HCT116 (cell line): Measurements from ENCODE around the gene ALK. TPM values are rescaled to one million over a fixed set of nuclear protein-coding genes. Genes with fewer than 3 reads are reported as not detected.

Experiments
- ATAC-seq: fragments of 200-7000 bp; cut with Tn5 transposase; 2 replicates; pipeline ENCODE4 v1.9.1; 2020; ENCODE audit warnings: mild to moderate bottlenecking, moderate library complexity
- BruUV-seq: library from RNA; stranded (reverse); fragments of 400-500 nt; replicated peaks from 2 replicates; lab custom pipeline; 2021; lab: Mats Ljungman, UMichigan
- CTCF ChIA-PET: fragments of 300-600 bp; sonication (Branson Sonifier 250); formaldehyde crosslinking; loops from one replicate; lab custom pipeline; 2021; ENCODE audit warnings: antibody characterized with exemption; lab: Charles Lee
- POLR2A ChIA-PET: fragments of 300-600, 350-600 bp; sonication (Branson Sonifier 250); formaldehyde crosslinking; loops from one replicate; lab custom pipeline; 2021; ENCODE audit warnings: antibody characterized with exemption; lab: Charles Lee
- RAD21 ChIA-PET, 2 experiments: fragments of 300-600 bp; sonication (Branson Sonifier 250); formaldehyde crosslinking; loops; one replicate each; lab custom pipeline; 2023; ENCODE audit warnings: low total read pairs in 2 of 2; ENCODE audit not compliant: uncharacterized antibody in 2 of 2, unreplicated experiment in 2 of 2, low non-redundant PET in 1 of 2; lab: Charles Lee
- DNase-seq: peaks from one replicate; pipeline ENCODE4 v3.0.0-alpha.2; 2010; ENCODE audit warnings: low read depth, low spot score
- H2AFZ ChIP-seq: fragments of 200-600 bp; shearing (Covaris generic), sonication (generic); 2 replicates; pipeline ENCODE4 v1.6.1; 2017; ENCODE audit warnings: low read depth, mixed run types, mixed read lengths, antibody characterized with exemption, low read length; ENCODE audit not compliant: poor library complexity, severe bottlenecking
- H3K27ac ChIP-seq: 2 replicates; pipeline ENCODE4 v1.5.1; 2012; ENCODE audit warnings: low read depth, low read length
- H3K27me3 ChIP-seq: fragments of 200-600 bp; sonication (generic); 2 replicates; pipeline ENCODE4 v1.6.1; 2016; ENCODE audit warnings: mixed run types, low read length, mixed read lengths; ENCODE audit not compliant: insufficient read depth
- H3K36me3 ChIP-seq, 2 experiments: fragments of 200-500 bp in 1 of 2; fragments of 200-600 bp in 1 of 2; sonication (Bioruptor generic) in 1 of 2; sonication (generic) in 1 of 2; 2 replicates each; pipeline versions ENCODE4 v1.5.1 to v1.6.1; 2014 to 2016; ENCODE audit warnings: low read length in 2 of 2, inconsistent platforms in 1 of 2, mixed read lengths in 1 of 2, mixed run types in 1 of 2; ENCODE audit not compliant: insufficient read depth in 2 of 2, control insufficient read depth in 1 of 2
- H3K4me1 ChIP-seq, 2 experiments: fragments of 200-600 bp in 1 of 2; sonication (generic) in 1 of 2; 2 replicates each; pipeline versions ENCODE4 v1.5.1 to v1.6.1; 2012 to 2017; ENCODE audit warnings: low read length in 2 of 2, inconsistent platforms in 1 of 2, mild to moderate bottlenecking in 1 of 2, mixed read lengths in 1 of 2, mixed run types in 1 of 2, moderate library complexity in 1 of 2; ENCODE audit not compliant: insufficient read depth in 2 of 2, control insufficient read depth in 1 of 2
- H3K4me2 ChIP-seq: fragments of 200-600 bp; sonication (generic); 2 replicates; pipeline ENCODE4 v1.6.1; 2017; ENCODE audit warnings: mixed run types, low read length, mixed read lengths
- H3K4me3 ChIP-seq, 2 experiments: fragments of 200-600 bp in 1 of 2; sonication (generic) in 1 of 2; replicated peaks in 1 of 2; 2 replicates each; pipeline ENCODE4 v1.5.1; 2011 to 2016; ENCODE audit warnings: low read length in 2 of 2, control low read depth in 1 of 2, low read depth in 1 of 2, mild to moderate bottlenecking in 1 of 2, mixed read lengths in 1 of 2, mixed run types in 1 of 2
- H3K79me2 ChIP-seq: fragments of 200-600 bp; sonication (generic); 2 replicates; pipeline ENCODE4 v1.6.1; 2017; ENCODE audit warnings: mild to moderate bottlenecking, mixed run types, low read length, moderate library complexity, mixed read lengths; ENCODE audit not compliant: insufficient read depth
- H3K9ac ChIP-seq: fragments of 200-600 bp; sonication (generic); 2 replicates; pipeline ENCODE4 v1.6.1; 2016; ENCODE audit warnings: low read length, mixed read lengths
- H3K9me2 ChIP-seq: fragments of 200-600 bp; sonication (generic), shearing (Covaris generic); 2 replicates; pipeline ENCODE4 v1.6.1; 2017; ENCODE audit warnings: mixed run types, mild to moderate bottlenecking, moderate library complexity; ENCODE audit not compliant: insufficient read depth
- H3K9me3 ChIP-seq, 2 experiments: fragments of 200-500 bp in 1 of 2; fragments of 200-600 bp in 1 of 2; sonication (Bioruptor generic) in 1 of 2; sonication (generic) in 1 of 2; 2 replicates each; pipeline ENCODE4 v1.6.1; 2014 to 2017; ENCODE audit warnings: low read length in 2 of 2, mixed read lengths in 2 of 2, inconsistent platforms in 1 of 2, low read depth in 1 of 2, mild to moderate bottlenecking in 1 of 2, mixed run types in 1 of 2, moderate library complexity in 1 of 2; ENCODE audit not compliant: control insufficient read depth in 1 of 2, insufficient read depth in 1 of 2
- H4K20me1 ChIP-seq: fragments of 200-600 bp; sonication (generic), shearing (Covaris generic); 2 replicates; pipeline ENCODE4 v1.6.1; 2017; ENCODE audit warnings: mixed run types, mild to moderate bottlenecking, moderate library complexity; ENCODE audit not compliant: insufficient read depth
- CBX3 ChIP-seq: IDR thresholded peaks from 2 replicates; pipeline ENCODE4 v1.6.1; 2012; ENCODE audit warnings: low read depth
- CEBPB ChIP-seq: IDR thresholded peaks from 2 replicates; pipeline ENCODE4 v1.6.1; 2012; ENCODE audit warnings: low read depth
- ELF1 ChIP-seq: IDR thresholded peaks from 2 replicates; pipeline ENCODE4 v1.6.1; 2012; ENCODE audit warnings: low read depth, borderline replicate concordance
- EZH2phosphoT487 ChIP-seq: fragments of 200-600 bp; IDR thresholded peaks from 2 replicates; pipeline ENCODE4 v1.6.1; 2018; ENCODE audit warnings: antibody characterized with exemption, borderline replicate concordance
- FOSL1 ChIP-seq: IDR thresholded peaks from 2 replicates; pipeline ENCODE4 v1.6.1; 2012; ENCODE audit warnings: low read depth
- POLR2AphosphoS5 ChIP-seq: IDR thresholded peaks from 2 replicates; pipeline ENCODE4 v1.6.1; 2011; ENCODE audit warnings: mild to moderate bottlenecking, low read depth, low read length, moderate library complexity
- RAD21 ChIP-seq: IDR thresholded peaks from 2 replicates; pipeline ENCODE4 v1.6.1; 2012; ENCODE audit warnings: low read depth, mild to moderate bottlenecking
- SIN3A ChIP-seq: IDR thresholded peaks from 2 replicates; pipeline ENCODE4 v1.6.1; 2012; ENCODE audit warnings: low read depth
- SP1 ChIP-seq: IDR thresholded peaks from 2 replicates; pipeline ENCODE4 v1.6.1; 2012; ENCODE audit warnings: low read depth
- YY1 ChIP-seq: IDR thresholded peaks from 2 replicates; pipeline ENCODE4 v1.6.1; 2011; ENCODE audit warnings: low read length, low read depth, moderate library complexity, mild to moderate bottlenecking; ENCODE audit not compliant: insufficient replicate concordance; ENCODE audit errors: extremely low read depth
- ZFX ChIP-seq: fragments of 450-650 bp; IDR thresholded peaks from 2 replicates; pipeline ENCODE4 v1.6.1; 2017
- intact Hi-C: fragments of 100-400 bp; cut with micrococcal nuclease; formaldehyde crosslinking; loops from 2 replicates; pipeline ENCODE4 v1.10.0; 2022
- total RNA-seq: library from RNA; stranded (reverse); gene quantifications from one replicate; pipeline ENCODE4 v1.2.1, GENCODE V29; 2021; ENCODE audit not compliant: unreplicated experiment
- TF ChIP-seq, protein P1 (sequence below), 3 experiments: fragments of 200-600 bp in 1 of 3; sonication (generic) in 1 of 3; IDR thresholded peaks in 2 of 3; conservative IDR thresholded peaks in 1 of 3; 2 replicates each; pipeline ENCODE4 v1.5.1; 2012 to 2017; ENCODE audit warnings: low read depth in 2 of 3, low read length in 2 of 3, antibody characterized with exemption in 1 of 3, borderline replicate concordance in 1 of 3, control low read depth in 1 of 3, mild to moderate bottlenecking in 1 of 3, mixed read lengths in 1 of 3, mixed run types in 1 of 3, moderate library complexity in 1 of 3; ENCODE audit not compliant: insufficient read depth in 1 of 3
- TF ChIP-seq, protein P2 (sequence below): IDR thresholded peaks from 2 replicates; pipeline ENCODE4 v1.6.1; 2012
- TF ChIP-seq, protein P3 (sequence below): IDR thresholded peaks from 2 replicates; pipeline ENCODE4 v1.6.1; 2012; ENCODE audit warnings: low read depth

Gene ALK
- total RNA-seq, 1 experiment from 2014 or later: not detected

DNA sequence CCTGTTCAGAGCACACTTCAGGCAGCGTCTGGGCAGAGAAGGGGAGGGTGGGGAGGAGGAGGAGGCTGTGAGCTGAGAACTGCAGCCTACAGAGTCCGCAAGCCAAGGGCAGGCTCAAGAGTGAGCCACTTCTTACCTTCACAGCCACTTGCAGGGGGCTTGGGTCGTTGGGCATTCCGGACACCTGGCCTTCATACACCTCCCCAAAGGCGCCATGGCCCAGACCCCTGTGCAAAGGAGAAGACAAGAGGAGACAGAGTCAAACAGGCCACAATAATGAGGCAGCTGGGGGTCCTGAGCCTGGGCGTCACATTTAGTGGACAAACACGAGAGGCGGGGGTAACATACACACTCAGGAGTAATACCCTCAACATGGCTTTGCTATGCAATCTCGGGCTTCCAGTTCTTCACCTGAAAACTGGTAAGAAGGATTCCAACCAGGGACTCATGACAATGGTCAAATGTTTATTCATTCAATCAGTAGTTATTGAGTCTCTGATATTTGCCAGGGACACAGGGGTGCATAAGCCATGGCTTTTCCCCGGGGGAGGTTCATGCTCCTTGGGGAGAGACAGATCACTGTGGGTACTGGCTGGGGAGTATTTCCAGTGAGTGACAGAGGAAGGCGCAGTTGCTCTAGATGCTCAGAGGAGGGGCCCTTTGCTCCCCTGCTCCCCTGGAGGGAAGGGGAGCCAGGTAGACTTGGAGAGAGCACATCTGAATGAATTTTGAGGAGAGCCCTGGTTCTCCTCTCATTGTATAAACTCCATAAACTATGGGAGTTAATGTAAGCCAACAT, 698.8 kb downstream of the ALK start:
- ChIA-PET CTCF (no interaction called here), RAD21 (no interaction called here)
- no peak overlapping the region for H3K27ac ChIP-seq
- no peak overlapping the region for H3K4me2 ChIP-seq
- intact Hi-C loops: no loop called here
- no peak for DNase-seq
- H3K36me3 ChIP-seq: no peaks in the 10 kb centered on the region
- no TSS peak for BruUV-seq
- ATAC-seq: no peak
- TF ChIP-seq, protein P1, sequence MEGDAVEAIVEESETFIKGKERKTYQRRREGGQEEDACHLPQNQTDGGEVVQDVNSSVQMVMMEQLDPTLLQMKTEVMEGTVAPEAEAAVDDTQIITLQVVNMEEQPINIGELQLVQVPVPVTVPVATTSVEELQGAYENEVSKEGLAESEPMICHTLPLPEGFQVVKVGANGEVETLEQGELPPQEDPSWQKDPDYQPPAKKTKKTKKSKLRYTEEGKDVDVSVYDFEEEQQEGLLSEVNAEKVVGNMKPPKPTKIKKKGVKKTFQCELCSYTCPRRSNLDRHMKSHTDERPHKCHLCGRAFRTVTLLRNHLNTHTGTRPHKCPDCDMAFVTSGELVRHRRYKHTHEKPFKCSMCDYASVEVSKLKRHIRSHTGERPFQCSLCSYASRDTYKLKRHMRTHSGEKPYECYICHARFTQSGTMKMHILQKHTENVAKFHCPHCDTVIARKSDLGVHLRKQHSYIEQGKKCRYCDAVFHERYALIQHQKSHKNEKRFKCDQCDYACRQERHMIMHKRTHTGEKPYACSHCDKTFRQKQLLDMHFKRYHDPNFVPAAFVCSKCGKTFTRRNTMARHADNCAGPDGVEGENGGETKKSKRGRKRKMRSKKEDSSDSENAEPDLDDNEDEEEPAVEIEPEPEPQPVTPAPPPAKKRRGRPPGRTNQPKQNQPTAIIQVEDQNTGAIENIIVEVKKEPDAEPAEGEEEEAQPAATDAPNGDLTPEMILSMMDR (IDR thresholded peaks at IDR 0.05 in 2 of 3, conservative IDR thresholded peaks at IDR 0.05 in 1 of 3; ENCODE audit: borderline replicate concordance in 1 of 3, insufficient read depth in 1 of 3, low read depth in 2 of 3, low read length in 2 of 3): no peak
- TF ChIP-seq CBX3: no peak
- no peak for TF ChIP-seq FOSL1
- TF ChIP-seq RAD21: no peak
- TF ChIP-seq YY1: no peak
- TF ChIP-seq SIN3A: no peak
- TF ChIP-seq EZH2phosphoT487: no peak
- TF ChIP-seq, protein P2, sequence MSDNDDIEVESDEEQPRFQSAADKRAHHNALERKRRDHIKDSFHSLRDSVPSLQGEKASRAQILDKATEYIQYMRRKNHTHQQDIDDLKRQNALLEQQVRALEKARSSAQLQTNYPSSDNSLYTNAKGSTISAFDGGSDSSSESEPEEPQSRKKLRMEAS: no peak
- TF ChIP-seq ELF1: no peak
- TF ChIP-seq POLR2AphosphoS5: no peak
- no peak for TF ChIP-seq SP1
- TF ChIP-seq, protein P3, sequence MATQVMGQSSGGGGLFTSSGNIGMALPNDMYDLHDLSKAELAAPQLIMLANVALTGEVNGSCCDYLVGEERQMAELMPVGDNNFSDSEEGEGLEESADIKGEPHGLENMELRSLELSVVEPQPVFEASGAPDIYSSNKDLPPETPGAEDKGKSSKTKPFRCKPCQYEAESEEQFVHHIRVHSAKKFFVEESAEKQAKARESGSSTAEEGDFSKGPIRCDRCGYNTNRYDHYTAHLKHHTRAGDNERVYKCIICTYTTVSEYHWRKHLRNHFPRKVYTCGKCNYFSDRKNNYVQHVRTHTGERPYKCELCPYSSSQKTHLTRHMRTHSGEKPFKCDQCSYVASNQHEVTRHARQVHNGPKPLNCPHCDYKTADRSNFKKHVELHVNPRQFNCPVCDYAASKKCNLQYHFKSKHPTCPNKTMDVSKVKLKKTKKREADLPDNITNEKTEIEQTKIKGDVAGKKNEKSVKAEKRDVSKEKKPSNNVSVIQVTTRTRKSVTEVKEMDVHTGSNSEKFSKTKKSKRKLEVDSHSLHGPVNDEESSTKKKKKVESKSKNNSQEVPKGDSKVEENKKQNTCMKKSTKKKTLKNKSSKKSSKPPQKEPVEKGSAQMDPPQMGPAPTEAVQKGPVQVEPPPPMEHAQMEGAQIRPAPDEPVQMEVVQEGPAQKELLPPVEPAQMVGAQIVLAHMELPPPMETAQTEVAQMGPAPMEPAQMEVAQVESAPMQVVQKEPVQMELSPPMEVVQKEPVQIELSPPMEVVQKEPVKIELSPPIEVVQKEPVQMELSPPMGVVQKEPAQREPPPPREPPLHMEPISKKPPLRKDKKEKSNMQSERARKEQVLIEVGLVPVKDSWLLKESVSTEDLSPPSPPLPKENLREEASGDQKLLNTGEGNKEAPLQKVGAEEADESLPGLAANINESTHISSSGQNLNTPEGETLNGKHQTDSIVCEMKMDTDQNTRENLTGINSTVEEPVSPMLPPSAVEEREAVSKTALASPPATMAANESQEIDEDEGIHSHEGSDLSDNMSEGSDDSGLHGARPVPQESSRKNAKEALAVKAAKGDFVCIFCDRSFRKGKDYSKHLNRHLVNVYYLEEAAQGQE: no peak
- TF ChIP-seq CEBPB: no peak
- no peak for TF ChIP-seq ZFX
- TF ChIP-seq, all 23 proteins: peak for 0
- Histone ChIP-seq H2AFZ (no peak overlapping the region), H3K9me2 (no peaks in the 10 kb centered on the region), H3K4me3 (no peak overlapping the region), H4K20me1 (no peaks in the 10 kb centered on the region), H3K79me2 (no peaks in the 10 kb centered on the region), H3K9ac (no peak overlapping the region), H3K27me3 (peaks cover 7% of the 10 kb centered on the region; the same call in 1 of the 2 replicates), H3K4me1 (no peaks in the 10 kb centered on the region), H3K9me3 (no peaks in the 10 kb centered on the region)
- POLR2A ChIA-PET: no interaction called here
